OCI-LY7 (cell line): ENCODE measurements around the gene ZKSCAN1. TPM values are rescaled to one million over a fixed set of nuclear protein-coding genes. Genes with fewer than 3 reads are reported as not detected.

ENCODE experiments used
- BruUV-seq: library from RNA; stranded (reverse); fragments of 400-500 nt; replicated peaks from 2 replicates; lab custom pipeline; 2021; lab: Mats Ljungman, UMichigan
- CTCF ChIA-PET: fragments of 300-600 bp; sonication (Branson Sonifier 250); formaldehyde crosslinking; loops from one replicate; lab custom pipeline; 2022; ENCODE audit warnings: antibody characterized with exemption; ENCODE audit not compliant: unreplicated experiment; lab: Charles Lee
- POLR2A ChIA-PET: fragments of 300-600 bp; sonication (Branson Sonifier 250); formaldehyde crosslinking; loops from one replicate; lab custom pipeline; 2022; ENCODE audit warnings: antibody characterized with exemption; lab: Charles Lee
- DNase-seq: peaks from one replicate; pipeline ENCODE4 v3.0.0-alpha.2; 2015; ENCODE audit warnings: low spot score
- H2AFZ ChIP-seq: fragments of 200-600 bp; sonication (generic), shearing (Covaris generic); 2 replicates; pipeline ENCODE4 v1.6.1; 2014; ENCODE audit warnings: mild to moderate bottlenecking, antibody characterized with exemption, low read length, moderate library complexity
- H3K27ac ChIP-seq: fragments of 200-600 bp; sonication (generic); 2 replicates; pipeline ENCODE4 v1.5.1; 2014; ENCODE audit warnings: mixed run types, low read depth, mild to moderate bottlenecking, moderate library complexity, low read length, inconsistent platforms; ENCODE audit not compliant: poor library complexity, severe bottlenecking
- H3K36me3 ChIP-seq: fragments of 200-600 bp; sonication (generic); 2 replicates; pipeline ENCODE4 v1.6.1; 2014; ENCODE audit warnings: mild to moderate bottlenecking, antibody characterized with exemption, low read length, moderate library complexity, mixed read lengths; ENCODE audit not compliant: insufficient read depth
- H3K4me1 ChIP-seq: fragments of 200-600 bp; sonication (generic); 2 replicates; pipeline ENCODE4 v1.5.1; 2014; ENCODE audit warnings: mild to moderate bottlenecking, low read length; ENCODE audit not compliant: insufficient read depth, poor library complexity, severe bottlenecking
- H3K4me2 ChIP-seq: fragments of 200-600 bp; sonication (generic); 2 replicates; pipeline ENCODE4 v1.6.1; 2014; ENCODE audit warnings: mild to moderate bottlenecking, low read length
- H3K4me3 ChIP-seq: fragments of 200-600 bp; sonication (generic); 2 replicates; pipeline ENCODE4 v1.5.1; 2014; ENCODE audit warnings: mild to moderate bottlenecking, low read depth, low read length; ENCODE audit not compliant: poor library complexity, severe bottlenecking
- H3K79me2 ChIP-seq: fragments of 200-600 bp; sonication (generic); 2 replicates; pipeline ENCODE4 v1.6.1; 2016; ENCODE audit warnings: low read depth, mild to moderate bottlenecking, low read length, moderate library complexity, mixed read lengths; ENCODE audit not compliant: insufficient read depth
- H3K9me2 ChIP-seq: fragments of 200-600 bp; sonication (generic); 2 replicates; pipeline ENCODE4 v1.6.1; 2016; ENCODE audit warnings: mild to moderate bottlenecking, low read length, mixed read lengths; ENCODE audit not compliant: insufficient read depth
- H3K9me3 ChIP-seq: fragments of 200-600 bp; sonication (generic); 2 replicates; pipeline ENCODE4 v1.6.1; 2014; ENCODE audit warnings: mild to moderate bottlenecking, mixed run types, low read length, mixed read lengths
- H4K20me1 ChIP-seq: fragments of 200-600 bp; sonication (generic); 2 replicates; pipeline ENCODE4 v1.6.1; 2014; ENCODE audit warnings: mild to moderate bottlenecking, antibody characterized with exemption, low read length, moderate library complexity, mixed read lengths; ENCODE audit not compliant: insufficient read depth
- EZH2phosphoT487 ChIP-seq: fragments of 200-600 bp; sonication (generic); IDR thresholded peaks from 2 replicates; pipeline ENCODE4 v1.6.1; 2018; ENCODE audit warnings: low read depth, borderline replicate concordance, mild to moderate bottlenecking, mixed run types, antibody characterized with exemption, low read length, moderate library complexity, mixed read lengths
- intact Hi-C: fragments of 100-400 bp; cut with micrococcal nuclease; formaldehyde crosslinking; loops from one replicate; pipeline ENCODE4 v1.10.0; 2022; ENCODE audit not compliant: unreplicated experiment
- total RNA-seq, 2 experiments: library from RNA; depleted of rRNA in 1 of 2; stranded (reverse); fragments of >200 nt in 1 of 2; shearing (Covaris generic) in 1 of 2; gene quantifications; 2 replicates each; pipeline ENCODE4 v1.2.3, GENCODE V29; 2014 to 2022
- TF ChIP-seq, protein P1 (sequence below): fragments of 200-600 bp; sonication (generic); conservative IDR thresholded peaks from 2 replicates; pipeline ENCODE4 v1.5.1; 2014; ENCODE audit warnings: mild to moderate bottlenecking, antibody characterized with exemption, low read length, moderate library complexity, mixed read lengths

Gene ZKSCAN1
- total RNA-seq, 2 experiments from 2014 or later, result 20.2 to 48.1 TPM

DNA sequence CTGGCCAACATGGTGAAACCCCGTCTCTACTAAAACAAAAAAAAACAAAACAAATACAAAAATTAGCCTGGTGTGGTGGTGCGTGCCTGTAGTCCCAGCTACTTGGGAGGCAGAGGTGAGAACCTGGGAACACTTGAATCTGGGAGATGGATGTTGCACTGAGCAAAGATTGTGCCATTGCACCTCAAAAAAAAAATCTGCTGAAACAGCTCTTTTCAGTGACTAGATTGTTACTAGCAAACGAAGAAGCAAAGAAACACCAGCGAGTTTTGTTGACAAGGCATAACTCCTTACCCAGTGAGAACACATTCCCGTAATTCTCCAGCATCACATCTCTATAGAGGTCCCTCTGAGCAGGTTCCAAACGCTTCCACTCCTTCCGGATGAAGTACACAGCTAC is 59.4 kb downstream of the ZKSCAN1 start:
- no peak for DNase-seq
- H2AFZ ChIP-seq, result no peak overlapping the region
- H3K9me2 ChIP-seq, result no peaks in the 10 kb centered on the region
- H3K4me2 ChIP-seq, result no peak overlapping the region
- H3K27ac ChIP-seq, result no peak overlapping the region
- H3K36me3 ChIP-seq, result peaks cover 76% of the 10 kb centered on the region
- POLR2A ChIA-PET, result interaction anchor here (0.5 to 0.6 kb wide), 2 partner anchors 8 to 104 kb away, joined by 3 to 4 read pairs; no protein-coding TSS in a partner anchor
- no peak overlapping the region for H3K4me3 ChIP-seq
- H4K20me1 ChIP-seq, result no peaks in the 10 kb centered on the region
- H3K79me2 ChIP-seq, result no peaks in the 10 kb centered on the region; the same call in 1 of the 2 replicates
- no peaks in the 10 kb centered on the region for H3K9me3 ChIP-seq
- CTCF ChIA-PET, result no interaction called here
- no TSS peak for BruUV-seq
- intact Hi-C loops, result no loop called here
- no peak for TF ChIP-seq EZH2phosphoT487
- TF ChIP-seq, protein P1, sequence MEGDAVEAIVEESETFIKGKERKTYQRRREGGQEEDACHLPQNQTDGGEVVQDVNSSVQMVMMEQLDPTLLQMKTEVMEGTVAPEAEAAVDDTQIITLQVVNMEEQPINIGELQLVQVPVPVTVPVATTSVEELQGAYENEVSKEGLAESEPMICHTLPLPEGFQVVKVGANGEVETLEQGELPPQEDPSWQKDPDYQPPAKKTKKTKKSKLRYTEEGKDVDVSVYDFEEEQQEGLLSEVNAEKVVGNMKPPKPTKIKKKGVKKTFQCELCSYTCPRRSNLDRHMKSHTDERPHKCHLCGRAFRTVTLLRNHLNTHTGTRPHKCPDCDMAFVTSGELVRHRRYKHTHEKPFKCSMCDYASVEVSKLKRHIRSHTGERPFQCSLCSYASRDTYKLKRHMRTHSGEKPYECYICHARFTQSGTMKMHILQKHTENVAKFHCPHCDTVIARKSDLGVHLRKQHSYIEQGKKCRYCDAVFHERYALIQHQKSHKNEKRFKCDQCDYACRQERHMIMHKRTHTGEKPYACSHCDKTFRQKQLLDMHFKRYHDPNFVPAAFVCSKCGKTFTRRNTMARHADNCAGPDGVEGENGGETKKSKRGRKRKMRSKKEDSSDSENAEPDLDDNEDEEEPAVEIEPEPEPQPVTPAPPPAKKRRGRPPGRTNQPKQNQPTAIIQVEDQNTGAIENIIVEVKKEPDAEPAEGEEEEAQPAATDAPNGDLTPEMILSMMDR, result no peak
- no peaks in the 10 kb centered on the region for H3K4me1 ChIP-seq

DNA sequence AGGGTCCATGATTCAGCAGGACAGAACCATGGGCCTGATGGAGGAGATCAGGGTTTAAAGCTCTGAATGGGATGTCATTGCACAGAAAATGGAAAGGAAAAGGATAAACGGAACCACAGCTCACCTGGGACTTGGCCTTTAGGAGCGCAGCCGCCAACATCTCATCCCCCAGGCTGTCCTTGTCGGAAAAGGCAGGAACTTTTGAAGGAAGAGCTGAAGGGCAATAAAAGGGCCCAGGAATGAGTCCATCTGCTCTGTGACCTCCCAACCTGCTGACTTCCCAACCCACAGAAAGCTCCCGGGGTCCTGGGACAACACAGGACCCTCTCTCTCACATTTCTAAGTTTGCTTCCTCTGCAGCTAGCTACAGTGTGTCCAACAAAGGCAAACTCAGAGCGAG is 60.0 kb downstream of the ZKSCAN1 start:
- TF ChIP-seq EZH2phosphoT487, result no peak
- TF ChIP-seq, protein P1, result no peak
- peaks cover 3% of the 10 kb centered on the region for H3K4me1 ChIP-seq
- H3K4me3 ChIP-seq, result no peak overlapping the region
- H3K4me2 ChIP-seq, result no peak overlapping the region
- no peaks in the 10 kb centered on the region for H3K9me2 ChIP-seq
- peaks cover 4% of the 10 kb centered on the region; the same call in 1 of the 2 replicates for H3K79me2 ChIP-seq
- ChIA-PET POLR2A (interaction anchor here (0.5 kb wide), 2 partner anchors 8 to 33 kb away, joined by 3 to 4 read pairs; no protein-coding TSS in a partner anchor), CTCF (interaction anchor here (0.6 kb wide), 1 partner anchor 631 kb away, joined by 3 read pairs; the partner anchor contains the start of gene POP7)
- intact Hi-C loops, result no loop called here
- no peak for DNase-seq
- BruUV-seq, result no TSS peak
- no peak overlapping the region for H2AFZ ChIP-seq
- H3K9me3 ChIP-seq, result no peaks in the 10 kb centered on the region
- H4K20me1 ChIP-seq, result no peaks in the 10 kb centered on the region
- no peak overlapping the region for H3K27ac ChIP-seq
- H3K36me3 ChIP-seq, result peaks cover 71% of the 10 kb centered on the region

DNA sequence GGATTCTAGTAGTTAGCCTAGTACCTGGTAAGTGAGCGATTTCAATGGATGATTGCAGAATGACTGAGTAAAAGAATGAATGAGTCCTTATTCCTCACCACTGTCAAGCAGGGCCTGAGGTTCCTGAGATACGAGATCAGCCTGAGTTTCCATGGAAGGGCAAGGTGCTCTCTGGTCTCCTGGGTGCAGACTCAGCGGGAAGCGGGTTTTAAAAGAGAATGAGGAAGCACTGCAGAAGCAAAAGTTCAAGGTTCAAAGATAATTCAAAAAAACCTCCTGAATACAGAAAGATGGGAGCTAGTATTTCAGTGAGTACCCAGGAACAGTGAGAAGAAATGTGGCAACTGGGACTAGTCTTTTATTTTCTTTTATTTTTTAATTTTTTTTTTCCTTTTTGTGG is 61.8 kb downstream of the ZKSCAN1 start:
- no peak for TF ChIP-seq EZH2phosphoT487
- TF ChIP-seq, protein P1, result no peak
- Histone ChIP-seq H3K36me3 (peaks cover 53% of the 10 kb centered on the region), H3K79me2 (peaks cover 11% of the 10 kb centered on the region; the same call in 1 of the 2 replicates), H3K9me2 (no peaks in the 10 kb centered on the region), H3K9me3 (no peaks in the 10 kb centered on the region), H3K4me1 (peaks cover 7% of the 10 kb centered on the region), H4K20me1 (no peaks in the 10 kb centered on the region), H3K4me3 (no peak overlapping the region), H3K4me2 (no peak overlapping the region), H2AFZ (no peak overlapping the region), H3K27ac (no peak overlapping the region)
- no TSS peak for BruUV-seq
- ChIA-PET CTCF (no interaction called here), POLR2A (no interaction called here)
- no peak for DNase-seq
- intact Hi-C loops, result no loop called here
